Testis (tissue), 2 donors: ENCODE results near the gene ELOA.

Experiments
- CTCF ChIP-seq, 3 experiments: fragments of 450-650 bp in 2 of 3; fragments of 200-600 bp in 1 of 3; sonication (generic) in 1 of 3; IDR thresholded peaks; one replicate each; pipeline ENCODE4 v1.5.1; 2016 to 2019; ENCODE audit warnings: antibody characterized with exemption in 3 of 3, mild to moderate bottlenecking in 2 of 3, moderate library complexity in 1 of 3
- POLR2A ChIP-seq: fragments of 450-650 bp; IDR thresholded peaks from one replicate; pipeline ENCODE4 v1.6.1; 2017; ENCODE audit warnings: antibody characterized with exemption, mild to moderate bottlenecking, moderate library complexity

DNA sequence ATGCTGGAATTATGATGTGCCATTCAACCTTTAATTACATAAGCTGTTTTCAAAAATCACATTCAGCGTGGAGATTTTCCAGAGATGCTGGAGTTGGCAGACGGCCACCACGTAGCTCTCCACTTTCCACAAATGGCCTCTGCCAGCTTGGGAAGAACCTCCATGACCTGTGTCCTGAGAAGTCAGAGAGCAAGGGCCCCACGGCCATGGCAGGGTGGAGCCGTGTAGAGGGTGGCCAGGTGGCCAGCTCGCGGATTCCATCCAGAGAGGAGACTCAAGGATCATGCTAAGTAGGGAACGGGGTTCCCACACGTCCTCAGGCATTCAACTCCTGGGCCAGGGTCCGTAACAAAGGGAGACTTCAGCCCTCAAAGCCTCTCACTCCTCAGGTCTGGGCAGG lies 58.6 kb downstream of the ELOA start:
- no peak for TF ChIP-seq POLR2A
- no peak for TF ChIP-seq CTCF (IDR thresholded peaks at IDR 0.05)
